ENCODE data around the gene HES1. TPM values are rescaled to one million over a fixed set of nuclear protein-coding genes. Genes with fewer than 3 reads are reported as not detected.
A peak's percentile ranks its signal among the peaks of the same experiment; 100 is the strongest.

Gene HES1, protein sequence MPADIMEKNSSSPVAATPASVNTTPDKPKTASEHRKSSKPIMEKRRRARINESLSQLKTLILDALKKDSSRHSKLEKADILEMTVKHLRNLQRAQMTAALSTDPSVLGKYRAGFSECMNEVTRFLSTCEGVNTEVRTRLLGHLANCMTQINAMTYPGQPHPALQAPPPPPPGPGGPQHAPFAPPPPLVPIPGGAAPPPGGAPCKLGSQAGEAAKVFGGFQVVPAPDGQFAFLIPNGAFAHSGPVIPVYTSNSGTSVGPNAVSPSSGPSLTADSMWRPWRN
- total RNA-seq (2014; rRNA removed; shearing (Covaris generic)) (13.0 and 13.8 TPM in 2 replicates), polyA plus RNA-seq (2016; fragmentation: Nextera tagmentation; extraction: Ambion mirVana) (8.8 and 10.3 TPM in 2 replicates)

DNA sequence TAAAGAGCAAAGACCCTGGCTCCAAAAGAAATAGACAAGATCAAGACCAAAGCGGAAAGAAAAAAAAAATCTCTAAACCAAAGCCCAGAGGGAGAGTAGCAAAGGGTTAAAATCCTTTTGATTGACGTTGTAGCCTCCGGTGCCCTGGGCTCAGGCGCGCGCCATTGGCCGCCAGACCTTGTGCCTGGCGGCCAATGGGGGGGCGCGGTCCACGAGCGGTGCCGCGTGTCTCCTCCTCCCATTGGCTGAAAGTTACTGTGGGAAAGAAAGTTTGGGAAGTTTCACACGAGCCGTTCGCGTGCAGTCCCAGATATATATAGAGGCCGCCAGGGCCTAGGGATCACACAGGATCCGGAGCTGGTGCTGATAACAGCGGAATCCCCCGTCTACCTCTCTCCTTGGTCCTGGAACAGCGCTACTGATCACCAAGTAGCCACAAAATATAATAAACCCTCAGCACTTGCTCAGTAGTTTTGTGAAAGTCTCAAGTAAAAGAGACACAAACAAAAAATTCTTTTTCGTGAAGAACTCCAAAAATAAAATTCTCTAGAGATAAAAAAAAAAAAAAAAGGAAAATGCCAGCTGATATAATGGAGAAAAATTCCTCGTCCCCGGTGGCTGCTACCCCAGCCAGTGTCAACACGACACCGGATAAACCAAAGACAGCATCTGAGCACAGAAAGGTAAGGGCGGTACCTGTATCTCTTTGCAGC is at the start of gene HES1:
HES1 (plus strand) TSS at position 343 of the 713 bp plus-strand sequence; CDS start at position 576, 233 bp downstream.
- in situ Hi-C loops (cut with MboI), result no loop called here
- H3K4me1 ChIP-seq (ENCODE audit: insufficient read depth), result peaks cover 36% of the 10 kb centered on the region
- H3F3A ChIP-seq (ENCODE audit: insufficient read depth), result peaks cover 39% of the 10 kb centered on the region

DNA sequence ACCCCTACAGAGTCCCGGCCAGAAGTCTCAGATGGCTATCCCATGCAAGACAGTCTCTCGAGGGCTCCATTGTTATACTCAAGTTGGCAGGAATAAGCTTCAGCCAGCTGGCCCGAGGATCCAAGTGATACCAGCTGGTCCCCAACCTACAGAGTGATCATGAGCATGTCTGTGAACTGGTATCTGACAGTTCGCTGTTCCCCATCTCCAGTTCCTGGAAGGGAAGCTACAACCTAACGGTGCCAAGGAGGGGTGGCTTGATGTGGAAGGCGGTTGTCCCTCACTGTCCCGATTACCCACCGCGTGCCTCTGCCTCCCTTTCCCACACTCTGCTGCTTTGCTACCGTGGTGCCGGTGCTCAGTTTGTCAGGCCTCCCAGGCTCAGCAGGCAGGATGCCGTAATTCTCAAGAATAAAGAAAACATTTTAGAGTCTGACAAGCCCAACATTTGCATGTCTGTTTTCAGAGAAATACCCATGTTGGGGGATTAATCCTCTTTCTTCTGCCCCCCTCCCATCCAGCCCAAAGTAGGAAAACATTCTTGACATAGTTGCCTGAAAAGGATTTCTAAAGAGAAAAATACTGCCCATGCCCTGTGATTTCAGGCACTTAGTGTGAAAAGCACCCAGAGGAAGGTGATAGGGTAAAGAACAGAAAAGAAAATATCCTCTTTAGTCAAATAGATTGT is 49.4 kb upstream of the HES1 start:
- no peaks in the 10 kb centered on the region for H3K9me3 ChIP-seq (ENCODE audit: low read depth)
- H3K4me3 ChIP-seq, result no peak overlapping the region
- no peak for DNase-seq
- H2AFZ ChIP-seq, result no peak overlapping the region
- no peak overlapping the region for H3K9ac ChIP-seq
- no peaks in the 10 kb centered on the region for H3K9me2 ChIP-seq (ENCODE audit: insufficient read depth)
- H3K4me2 ChIP-seq (ENCODE audit: unreplicated experiment), result no peak overlapping the region
- no peak overlapping the region for H3K27ac ChIP-seq
- in situ Hi-C loops (cut with MboI), result no loop called here
- TF ChIP-seq EZH2phosphoT487 (IDR thresholded peaks at IDR 0.05; ENCODE audit: insufficient read depth, low read depth) (no peak), EZH2 (IDR thresholded peaks at IDR 0.05; ENCODE audit: insufficient read depth, poor library complexity, severe bottlenecking) (no peak)
- no peaks in the 10 kb centered on the region for H3K79me2 ChIP-seq (ENCODE audit: insufficient read depth)
- no peaks in the 10 kb centered on the region for H4K20me1 ChIP-seq (ENCODE audit: insufficient read depth)
- 89 to 93% methylated on average over 12 of the region's 12 CpGs for WGBS, 2 experiments (ENCODE audit: low coverage in 1 of 2, low lambda C conversion rate in 2 of 2, missing lambda C conversion rate in 2 of 2)
- no peaks in the 10 kb centered on the region for H3K27me3 ChIP-seq (replicated peaks; ENCODE audit: insufficient read depth)
- peaks cover 36% of the 10 kb centered on the region for H3K4me1 ChIP-seq (ENCODE audit: insufficient read depth)
- peaks cover 15% of the 10 kb centered on the region; the same call in 1 of the 2 replicates for H3F3A ChIP-seq (ENCODE audit: insufficient read depth)
- H3K36me3 ChIP-seq (ENCODE audit: low read depth), result no peaks in the 10 kb centered on the region

More for the DNA sequence above, at the start of gene HES1:
- H3K27me3 ChIP-seq (replicated peaks; ENCODE audit: insufficient read depth), result no peaks in the 10 kb centered on the region; the same call in 1 of the 2 replicates
- H3K4me3 ChIP-seq, result peak within 1 kb of the TSS; percentile 79
- no peaks in the 10 kb centered on the region for H3K9me2 ChIP-seq (ENCODE audit: insufficient read depth)
- no peaks in the 10 kb centered on the region for H4K20me1 ChIP-seq (ENCODE audit: insufficient read depth)
- H2AFZ ChIP-seq, result peak within 1 kb of the TSS; percentile 33
- peak within 1 kb of the TSS; percentile 93 for H3K27ac ChIP-seq
- H3K9ac ChIP-seq, result peak within 1 kb of the TSS; percentile 98
- H3K36me3 ChIP-seq (ENCODE audit: low read depth), result no peaks in the 10 kb centered on the region
- H3K9me3 ChIP-seq (ENCODE audit: low read depth), result no peaks in the 10 kb centered on the region
- WGBS, 2 experiments (ENCODE audit: low coverage in 1 of 2, low lambda C conversion rate in 2 of 2, missing lambda C conversion rate in 2 of 2), result 1% methylated on average over 29 of the region's 29 CpGs
- no peak for TF ChIP-seq EZH2 (IDR thresholded peaks at IDR 0.05; ENCODE audit: insufficient read depth, poor library complexity, severe bottlenecking)
- TF ChIP-seq EZH2phosphoT487 (IDR thresholded peaks at IDR 0.05; ENCODE audit: insufficient read depth, low read depth), result no peak
- H3K79me2 ChIP-seq (ENCODE audit: insufficient read depth), result no peaks in the 10 kb centered on the region
- DNase-seq, result peak; percentile 98
- peak within 1 kb of the TSS; percentile 82 for H3K4me2 ChIP-seq (ENCODE audit: unreplicated experiment)

DNA sequence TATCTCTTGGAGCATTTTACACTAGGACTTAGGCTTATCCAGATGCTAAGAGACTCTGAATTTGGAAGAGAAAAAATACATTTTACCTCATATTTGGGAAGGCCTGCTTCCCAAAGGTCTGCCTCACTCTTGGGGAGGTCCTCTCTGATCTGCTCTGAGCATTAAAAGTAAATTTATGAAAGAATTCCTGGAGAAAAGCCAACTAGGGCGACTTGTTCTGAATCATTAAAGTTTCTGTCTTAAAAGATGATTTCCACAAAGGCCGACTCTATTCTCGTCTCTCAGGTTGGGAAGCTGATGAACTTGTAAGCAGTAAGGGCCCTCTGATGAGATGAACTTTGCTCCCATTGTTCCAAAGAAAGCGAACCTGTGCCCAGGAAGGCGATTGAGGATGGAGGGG is 48.7 kb upstream of the HES1 start:
- Histone ChIP-seq H3K79me2 (ENCODE audit: insufficient read depth) (no peaks in the 10 kb centered on the region), H3K9ac (no peak overlapping the region), H3K36me3 (ENCODE audit: low read depth) (no peaks in the 10 kb centered on the region), H3K4me1 (ENCODE audit: insufficient read depth) (peaks cover 36% of the 10 kb centered on the region), H3K4me2 (ENCODE audit: unreplicated experiment) (no peak overlapping the region), H3F3A (ENCODE audit: insufficient read depth) (peaks cover 17% of the 10 kb centered on the region; the same call in 1 of the 2 replicates), H3K4me3 (no peak overlapping the region), H3K27ac (no peak overlapping the region), H2AFZ (no peak overlapping the region), H4K20me1 (ENCODE audit: insufficient read depth) (no peaks in the 10 kb centered on the region), H3K27me3 (replicated peaks; ENCODE audit: insufficient read depth) (no peaks in the 10 kb centered on the region), H3K9me3 (ENCODE audit: low read depth) (no peaks in the 10 kb centered on the region), H3K9me2 (ENCODE audit: insufficient read depth) (no peaks in the 10 kb centered on the region)
- in situ Hi-C loops (cut with MboI), result no loop called here
- TF ChIP-seq EZH2phosphoT487 (IDR thresholded peaks at IDR 0.05; ENCODE audit: insufficient read depth, low read depth) (no peak), EZH2 (IDR thresholded peaks at IDR 0.05; ENCODE audit: insufficient read depth, poor library complexity, severe bottlenecking) (no peak)
- DNase-seq, result no peak
- WGBS, 2 experiments (ENCODE audit: low coverage in 1 of 2, low lambda C conversion rate in 2 of 2, missing lambda C conversion rate in 2 of 2), result 94 to 96% methylated on average over 5 of the region's 5 CpGs

Data from GM23248 (cell line).